Loucy (cell line): ENCODE data around the gene GXYLT2.

Source experiments
- H2AFZ ChIP-seq: fragments of 200-600 bp; sonication (generic); 2 replicates; pipeline ENCODE4 v1.6.0; 2016; ENCODE audit warnings: antibody characterized with exemption, mild to moderate bottlenecking, low read length, moderate library complexity
- H3F3A ChIP-seq: fragments of 200-600 bp; 2 replicates; pipeline ENCODE4 v1.6.0; 2016; ENCODE audit warnings: antibody characterized with exemption, low read depth, mild to moderate bottlenecking
- H3K27me3 ChIP-seq: fragments of 200-600 bp; sonication (generic); 2 replicates; pipeline ENCODE4 v1.6.1; 2014; ENCODE audit warnings: low read length, mild to moderate bottlenecking; ENCODE audit not compliant: insufficient read depth, poor library complexity, severe bottlenecking
- H3K36me3 ChIP-seq: fragments of 200-600 bp; sonication (generic); 2 replicates; pipeline ENCODE4 v1.6.1; 2016; ENCODE audit warnings: low read length; ENCODE audit not compliant: insufficient read depth
- H3K4me1 ChIP-seq: fragments of 200-600 bp; sonication (generic); 2 replicates; pipeline ENCODE4 v1.5.1; 2014; ENCODE audit warnings: low read length, mild to moderate bottlenecking; ENCODE audit not compliant: insufficient read depth, poor library complexity, severe bottlenecking
- H3K4me2 ChIP-seq: fragments of 200-600 bp; sonication (generic); 2 replicates; pipeline ENCODE4 v1.6.0; 2014; ENCODE audit warnings: antibody characterized with exemption, low read length, low read depth, mild to moderate bottlenecking; ENCODE audit not compliant: poor library complexity, severe bottlenecking
- H3K4me3 ChIP-seq: fragments of 200-600 bp; sonication (generic); 2 replicates; pipeline ENCODE4 v1.5.1; 2014; ENCODE audit warnings: low read length, mild to moderate bottlenecking, mixed read lengths; ENCODE audit not compliant: poor library complexity, severe bottlenecking
- H3K79me2 ChIP-seq: fragments of 200-600 bp; sonication (generic); 2 replicates; pipeline ENCODE4 v1.6.1; 2014; ENCODE audit warnings: low read length; ENCODE audit not compliant: insufficient read depth
- H3K9ac ChIP-seq: fragments of 200-600 bp; sonication (generic); 2 replicates; pipeline ENCODE4 v1.6.0; 2014; ENCODE audit warnings: mild to moderate bottlenecking, low read depth, low read length, moderate library complexity; ENCODE audit not compliant: poor library complexity, severe bottlenecking
- H3K9me2 ChIP-seq: fragments of 200-600 bp; sonication (generic); replicated peaks from 2 replicates; pipeline ENCODE4 v1.6.1; 2016; ENCODE audit warnings: low read depth, low read length, mixed read lengths
- H3K9me3 ChIP-seq: fragments of 200-600 bp; sonication (generic); 2 replicates; pipeline ENCODE4 v1.6.1; 2014; ENCODE audit warnings: mild to moderate bottlenecking, antibody characterized with exemption, low read length, low read depth; ENCODE audit not compliant: insufficient read depth
- H4K20me1 ChIP-seq: fragments of 200-600 bp; sonication (generic); 2 replicates; pipeline ENCODE4 v1.6.0; 2014; ENCODE audit warnings: antibody characterized with exemption, low read length, mild to moderate bottlenecking; ENCODE audit not compliant: insufficient read depth, poor library complexity, severe bottlenecking
- CTCF ChIP-seq: fragments of 200-600 bp; sonication (generic); conservative IDR thresholded peaks from 2 replicates; pipeline ENCODE4 v1.5.1; 2014; ENCODE audit warnings: mild to moderate bottlenecking, antibody characterized with exemption, low read length
- EZH2phosphoT487 ChIP-seq: fragments of 200-600 bp; IDR thresholded peaks from 2 replicates; pipeline ENCODE4 v1.6.1; 2018; ENCODE audit warnings: antibody characterized with exemption, mild to moderate bottlenecking, moderate library complexity, borderline replicate concordance

Gene GXYLT2

GRCh38 chr3:72903004-72903403 lies 15.2 kb downstream of the GXYLT2 start:
- H3K9me2 ChIP-seq: no peaks in the 10 kb centered on the region
- no peaks in the 10 kb centered on the region for H3F3A ChIP-seq
- no peaks in the 10 kb centered on the region for H3K9me3 ChIP-seq
- no peaks in the 10 kb centered on the region for H4K20me1 ChIP-seq
- H3K36me3 ChIP-seq: no peaks in the 10 kb centered on the region
- no peak overlapping the region for H3K9ac ChIP-seq
- H3K4me1 ChIP-seq: no peaks in the 10 kb centered on the region
- no peaks in the 10 kb centered on the region for H3K27me3 ChIP-seq
- H2AFZ ChIP-seq: no peak overlapping the region
- H3K79me2 ChIP-seq: no peaks in the 10 kb centered on the region
- H3K4me2 ChIP-seq: no peak overlapping the region
- no peak overlapping the region for H3K4me3 ChIP-seq
- TF ChIP-seq EZH2phosphoT487 (no peak), CTCF (no peak)

GRCh38 chr3:72904163-72904562 lies 16.3 kb downstream of the GXYLT2 start:
- H4K20me1 ChIP-seq: no peaks in the 10 kb centered on the region
- no peaks in the 10 kb centered on the region for H3K9me3 ChIP-seq
- no peak overlapping the region for H2AFZ ChIP-seq
- no peaks in the 10 kb centered on the region for H3K9me2 ChIP-seq
- no peaks in the 10 kb centered on the region for H3K79me2 ChIP-seq
- no peaks in the 10 kb centered on the region for H3K27me3 ChIP-seq
- H3K9ac ChIP-seq: no peak overlapping the region
- H3K36me3 ChIP-seq: no peaks in the 10 kb centered on the region
- H3K4me1 ChIP-seq: no peaks in the 10 kb centered on the region
- H3K4me3 ChIP-seq: no peak overlapping the region
- H3F3A ChIP-seq: no peaks in the 10 kb centered on the region
- TF ChIP-seq EZH2phosphoT487 (no peak), CTCF (no peak)
- no peak overlapping the region for H3K4me2 ChIP-seq

GRCh38 chr3:72906154-72906553 lies 18.3 kb downstream of the GXYLT2 start:
- no peak overlapping the region for H3K4me2 ChIP-seq
- H3F3A ChIP-seq: no peaks in the 10 kb centered on the region
- H3K4me3 ChIP-seq: no peak overlapping the region
- H2AFZ ChIP-seq: no peak overlapping the region
- no peaks in the 10 kb centered on the region for H3K9me2 ChIP-seq
- no peaks in the 10 kb centered on the region for H4K20me1 ChIP-seq
- H3K9ac ChIP-seq: no peak overlapping the region
- no peaks in the 10 kb centered on the region for H3K27me3 ChIP-seq
- no peaks in the 10 kb centered on the region for H3K4me1 ChIP-seq
- H3K79me2 ChIP-seq: no peaks in the 10 kb centered on the region
- TF ChIP-seq EZH2phosphoT487 (no peak), CTCF (no peak)
- H3K9me3 ChIP-seq: no peaks in the 10 kb centered on the region
- no peaks in the 10 kb centered on the region for H3K36me3 ChIP-seq
